Stimulated activated effector memory CD8-positive, alpha-beta T cell treated with anti-CD3 and anti-CD28 coated beads, Interleukin-12 subunit alpha, Interleukin-12 subunit beta, amount 100 ng/mL, for 72 hours (primary cell): ENCODE results near the gene PBX4.

Source experiments
- ATAC-seq: fragments of 150-1000 bp; cut with Tn5 transposase; 2 replicates; pipeline ENCODE4 v1.10.0; 2021
- DNase-seq, 2 donors: peaks; one replicate each; pipeline ENCODE4 v3.0.0; 2021 to 2022; ENCODE audit warnings: low spot score in 2 of 2
- H3K27ac Mint-ChIP-seq: one replicate; pipeline ENCODE4 v1.8.0; 2022; ENCODE audit warnings: mild to moderate bottlenecking, mixed read lengths
- H3K36me3 Mint-ChIP-seq: one replicate; pipeline ENCODE4 v1.8.0; 2022; ENCODE audit warnings: mild to moderate bottlenecking, mixed read lengths
- H3K4me1 Mint-ChIP-seq: one replicate; pipeline ENCODE4 v1.8.0; 2022; ENCODE audit warnings: mixed read lengths
- H3K4me3 Mint-ChIP-seq: one replicate; pipeline ENCODE4 v1.8.0; 2022; ENCODE audit warnings: mild to moderate bottlenecking, mixed read lengths
- H3K9me3 Mint-ChIP-seq: one replicate; pipeline ENCODE4 v1.8.0; 2022; ENCODE audit warnings: mixed read lengths

PBX4 gene

GRCh38 chr19:19636573-19637185 lies 18.2 kb upstream of the PBX4 start:
- H3K9me3 Mint-ChIP-seq: no peaks in the 10 kb centered on the region
- no peak overlapping the region for H3K4me3 Mint-ChIP-seq
- ATAC-seq (no peak), DNase-seq (no peak)
- H3K4me1 Mint-ChIP-seq: peaks cover 27% of the 10 kb centered on the region
- H3K36me3 Mint-ChIP-seq: peaks cover 97% of the 10 kb centered on the region
- H3K27ac Mint-ChIP-seq: no peak overlapping the region

DNA sequence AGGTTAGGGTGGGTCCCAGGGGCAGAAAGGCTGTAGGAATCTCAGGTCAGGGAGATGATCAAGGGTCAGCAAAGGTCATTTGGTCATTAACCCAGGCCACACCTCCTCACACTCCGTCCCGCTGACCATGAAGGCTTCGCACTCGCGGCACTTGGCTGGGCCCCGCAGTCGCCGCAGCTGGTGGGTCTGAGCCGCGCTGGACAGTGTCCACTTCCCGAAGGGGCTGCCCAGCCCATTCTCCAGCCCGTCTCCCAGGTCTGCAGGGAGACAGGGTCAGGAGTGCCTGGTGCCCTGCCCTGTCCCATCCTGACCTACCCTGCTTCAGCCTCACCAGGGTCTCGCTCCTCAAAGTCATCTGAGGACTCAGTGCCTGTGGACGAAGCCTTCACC lies 16.8 kb upstream of the PBX4 start:
- H3K4me3 Mint-ChIP-seq: no peak overlapping the region
- no peaks in the 10 kb centered on the region for H3K9me3 Mint-ChIP-seq
- peak overlapping the region; percentile 87 for H3K27ac Mint-ChIP-seq
- no peak for DNase-seq
- H3K36me3 Mint-ChIP-seq: peaks cover 97% of the 10 kb centered on the region
- peaks cover 25% of the 10 kb centered on the region for H3K4me1 Mint-ChIP-seq
- no peak for ATAC-seq

GRCh38 chr19:19634516-19635312 lies 16.2 kb upstream of the PBX4 start:
- Mint-ChIP-seq H3K36me3 (peaks cover 97% of the 10 kb centered on the region), H3K4me1 (peaks cover 19% of the 10 kb centered on the region), H3K4me3 (no peak overlapping the region), H3K27ac (peak overlapping the region; percentile 87), H3K9me3 (no peaks in the 10 kb centered on the region)
- ATAC-seq: no peak
- no peak for DNase-seq

DNA sequence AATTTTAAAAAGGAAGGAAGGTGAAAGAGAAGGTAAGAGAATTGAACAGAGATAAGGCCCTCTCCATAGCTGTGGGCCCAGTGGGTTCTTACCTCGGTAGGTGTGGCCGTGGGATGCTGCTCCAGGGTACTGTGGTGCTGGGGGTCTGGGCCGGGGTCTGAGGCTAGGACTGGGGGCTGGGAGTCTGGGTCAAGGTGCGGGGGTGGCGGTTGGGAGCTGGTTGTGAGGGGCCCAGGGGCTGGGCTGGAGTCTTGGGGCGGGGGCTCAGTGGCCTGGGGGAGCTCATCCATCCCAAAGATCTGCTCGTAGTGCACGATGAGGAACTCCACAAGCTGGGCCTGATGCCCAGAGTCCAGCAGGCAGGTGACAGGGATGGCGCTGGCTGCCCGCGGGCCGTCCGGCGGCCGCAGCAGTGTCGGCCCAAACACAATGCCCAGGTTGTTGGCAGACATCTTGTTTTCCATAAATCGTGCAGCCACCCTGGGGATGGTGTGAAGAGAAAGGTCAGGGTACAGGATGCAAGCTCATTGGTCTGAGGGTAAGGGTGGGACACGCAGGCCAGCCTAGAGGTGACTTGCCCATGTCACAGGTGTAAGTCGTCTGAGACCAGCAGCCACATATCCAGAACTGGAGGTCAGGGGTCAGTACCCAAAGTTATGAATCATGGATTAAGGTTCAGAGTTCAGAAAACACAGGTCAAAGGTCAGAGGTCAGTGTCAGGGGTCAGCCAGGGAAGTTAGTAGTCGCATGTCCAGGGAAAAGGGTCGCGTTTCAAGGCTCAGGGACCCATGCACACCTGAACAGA lies 15.4 kb upstream of the PBX4 start:
- Mint-ChIP-seq H3K27ac (peak overlapping the region; percentile 87), H3K36me3 (peaks cover 97% of the 10 kb centered on the region), H3K9me3 (no peaks in the 10 kb centered on the region), H3K4me3 (no peak overlapping the region), H3K4me1 (peaks cover 21% of the 10 kb centered on the region)
- ATAC-seq (no peak), DNase-seq (no peak)

GRCh38 chr19:19632661-19633060 lies 14.2 kb upstream of the PBX4 start:
- DNase-seq (no peak), ATAC-seq (no peak)
- Mint-ChIP-seq H3K4me1 (peaks cover 27% of the 10 kb centered on the region), H3K4me3 (no peak overlapping the region), H3K36me3 (peaks cover 99% of the 10 kb centered on the region), H3K27ac (peak overlapping the region; percentile 87), H3K9me3 (no peaks in the 10 kb centered on the region)

DNA sequence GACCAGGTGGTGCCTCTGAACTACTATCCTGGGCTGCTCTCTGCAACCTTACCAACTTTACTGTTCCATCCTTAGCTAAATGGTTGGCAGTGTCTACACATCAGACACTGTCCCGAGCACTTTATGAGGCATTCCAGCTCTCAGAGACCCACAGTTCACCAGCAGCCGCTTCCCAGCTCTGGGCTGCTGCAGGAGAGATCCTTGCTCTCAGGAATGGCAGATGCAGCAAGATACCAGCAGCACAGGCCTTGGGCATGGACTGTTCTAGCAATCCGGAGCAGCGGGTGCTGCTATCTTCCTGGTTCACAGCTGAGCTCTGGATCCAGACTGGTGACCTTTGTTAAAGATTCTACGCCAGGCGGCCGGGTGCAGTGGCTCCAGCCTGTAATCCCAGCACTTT lies 12.9 kb upstream of the PBX4 start:
- H3K36me3 Mint-ChIP-seq: peaks cover 99% of the 10 kb centered on the region
- ATAC-seq (no peak), DNase-seq (no peak)
- no peak overlapping the region for H3K4me3 Mint-ChIP-seq
- no peak overlapping the region for H3K27ac Mint-ChIP-seq
- peaks cover 40% of the 10 kb centered on the region for H3K4me1 Mint-ChIP-seq
- H3K9me3 Mint-ChIP-seq: no peaks in the 10 kb centered on the region

GRCh38 chr19:19630426-19630825 lies 11.9 kb upstream of the PBX4 start:
- Mint-ChIP-seq H3K27ac (no peak overlapping the region), H3K36me3 (peaks cover 99% of the 10 kb centered on the region), H3K4me1 (peaks cover 41% of the 10 kb centered on the region), H3K4me3 (no peak overlapping the region), H3K9me3 (no peaks in the 10 kb centered on the region)
- DNase-seq (no peak), ATAC-seq (no peak)

GRCh38 chr19:19630062-19630414 lies 11.6 kb upstream of the PBX4 start:
- no peak for ATAC-seq
- DNase-seq: no peak
- no peak overlapping the region for H3K27ac Mint-ChIP-seq
- peaks cover 40% of the 10 kb centered on the region for H3K4me1 Mint-ChIP-seq
- H3K4me3 Mint-ChIP-seq: no peak overlapping the region
- no peaks in the 10 kb centered on the region for H3K9me3 Mint-ChIP-seq
- H3K36me3 Mint-ChIP-seq: peaks cover 99% of the 10 kb centered on the region

GRCh38 chr19:19628501-19629134 lies 10.1 kb upstream of the PBX4 start:
- Mint-ChIP-seq H3K36me3 (peaks cover 99% of the 10 kb centered on the region), H3K4me1 (peaks cover 37% of the 10 kb centered on the region), H3K27ac (peak overlapping the region; percentile 92), H3K9me3 (no peaks in the 10 kb centered on the region), H3K4me3 (peak overlapping the region; percentile 89)
- peak in 1 of 2 donors; percentile 48 for DNase-seq
- ATAC-seq: peak; percentile 82

DNA sequence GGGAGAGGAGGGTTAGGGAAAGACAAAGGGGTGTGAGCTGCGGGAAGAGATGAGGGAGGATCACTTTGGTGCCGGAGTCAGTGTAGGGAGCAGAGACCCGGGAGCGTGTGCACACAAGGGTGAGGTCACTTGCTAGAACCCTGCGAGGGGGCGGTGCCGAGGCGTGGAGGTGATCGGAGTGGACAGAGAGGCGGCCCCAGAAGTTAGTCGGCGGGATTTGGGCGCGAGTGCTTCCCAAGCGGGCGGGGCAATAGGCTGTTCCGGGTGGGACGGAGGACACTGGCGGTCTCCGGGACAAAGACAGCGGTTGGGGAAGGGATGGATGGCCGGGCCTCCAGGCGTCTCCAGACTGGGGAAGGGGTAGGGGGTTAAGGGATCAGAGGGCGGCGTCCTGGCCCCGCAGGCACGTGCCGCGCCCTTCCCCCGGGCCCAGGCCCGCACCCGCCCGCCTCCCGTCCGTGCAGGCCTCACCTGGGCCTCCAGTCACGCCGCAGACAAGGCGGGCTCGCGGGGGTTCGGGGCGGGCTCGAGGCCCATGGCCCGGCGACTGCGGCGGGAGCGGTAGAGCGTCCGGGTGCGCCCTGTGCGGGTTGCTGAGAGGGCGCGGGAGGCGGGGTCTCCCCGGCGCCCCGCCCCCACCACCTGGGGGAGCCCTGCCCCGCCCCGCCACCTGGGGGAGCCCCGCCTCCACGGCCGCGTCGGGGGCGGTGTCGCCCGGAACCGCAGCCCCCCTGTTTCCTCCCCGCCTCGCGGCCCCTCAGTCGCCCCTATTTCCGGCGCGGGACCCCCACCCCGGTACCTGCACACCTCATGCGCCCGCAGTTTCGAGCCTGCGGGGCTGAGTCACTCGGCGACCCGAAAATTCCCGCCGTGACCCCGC lies 9.4 kb upstream of the PBX4 start, which contains the start of gene LPAR2:
TSS of gene LPAR2 (minus strand) at position 600 of the 880 bp plus-strand sequence. CDS start 945 bp downstream, outside the sequence.
- DNase-seq (peak; percentile 65 to 83), ATAC-seq (peak; percentile 75)
- H3K4me3 Mint-ChIP-seq: peak within 1 kb of the TSS; percentile 89
- peak within 1 kb of the TSS; percentile 92 for H3K27ac Mint-ChIP-seq
- H3K4me1 Mint-ChIP-seq: peaks cover 33% of the 10 kb centered on the region
- no peaks in the 10 kb centered on the region for H3K9me3 Mint-ChIP-seq
- peaks cover 99% of the 10 kb centered on the region for H3K36me3 Mint-ChIP-seq

GRCh38 chr19:19626516-19627472 lies 8.3 kb upstream of the PBX4 start:
- no peaks in the 10 kb centered on the region for H3K9me3 Mint-ChIP-seq
- H3K4me3 Mint-ChIP-seq: peak overlapping the region; percentile 89
- no peak for DNase-seq
- H3K27ac Mint-ChIP-seq: peak overlapping the region; percentile 92
- H3K4me1 Mint-ChIP-seq: peaks cover 33% of the 10 kb centered on the region
- ATAC-seq: no peak
- H3K36me3 Mint-ChIP-seq: peaks cover 99% of the 10 kb centered on the region

DNA sequence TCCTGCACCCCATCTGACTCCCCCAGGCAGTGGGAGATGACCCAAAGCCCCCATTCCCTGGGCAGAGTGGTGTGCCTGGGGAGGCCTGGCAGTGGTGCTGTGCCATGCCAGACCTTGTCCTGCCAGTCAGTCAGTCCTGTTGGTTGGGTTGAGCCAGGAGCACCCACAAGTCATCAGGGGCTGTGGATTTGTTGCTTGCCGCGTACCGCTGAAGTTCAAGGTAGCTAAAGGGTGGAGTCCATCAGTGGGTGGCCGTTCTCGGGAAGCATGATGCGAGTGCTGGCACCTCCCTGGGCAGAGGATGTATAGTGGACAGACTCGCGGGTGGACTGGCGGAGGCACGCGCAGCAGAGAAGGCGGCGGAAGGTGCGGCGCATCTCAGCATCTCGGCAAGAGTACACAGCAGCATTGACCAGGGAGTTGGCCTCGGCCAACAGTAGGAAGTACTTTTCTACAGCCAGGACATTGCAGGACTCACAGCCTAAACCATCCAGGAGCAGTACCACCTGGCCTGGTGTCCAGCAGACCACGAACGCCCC lies 5.6 kb upstream of the PBX4 start:
- ATAC-seq (no peak), DNase-seq (no peak)
- H3K4me3 Mint-ChIP-seq: no peak overlapping the region
- H3K36me3 Mint-ChIP-seq: peaks cover 89% of the 10 kb centered on the region
- peak overlapping the region; percentile 29 for H3K27ac Mint-ChIP-seq
- no peaks in the 10 kb centered on the region for H3K9me3 Mint-ChIP-seq
- peaks cover 48% of the 10 kb centered on the region for H3K4me1 Mint-ChIP-seq

DNA sequence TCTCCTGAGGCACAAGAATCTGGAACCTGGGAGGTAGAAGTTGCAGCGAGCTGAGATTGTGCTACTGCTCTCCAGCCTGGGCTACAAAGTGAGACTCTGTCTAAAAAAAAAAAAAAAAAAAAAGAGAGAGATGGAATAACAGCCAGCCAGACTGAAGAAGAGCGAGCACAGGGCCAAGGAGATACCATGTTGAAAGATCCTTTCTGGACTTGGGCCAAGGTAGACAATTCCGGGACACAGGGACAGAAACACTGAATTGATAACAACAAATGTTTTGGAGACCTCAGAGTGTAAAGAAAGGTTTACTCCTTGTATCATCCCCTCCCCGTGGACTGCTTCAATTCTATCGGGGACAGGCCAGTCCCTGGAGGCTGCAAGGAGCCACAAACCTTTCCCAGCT lies 4.9 kb upstream of the PBX4 start:
- peaks cover 89% of the 10 kb centered on the region for H3K36me3 Mint-ChIP-seq
- H3K4me3 Mint-ChIP-seq: no peak overlapping the region
- peaks cover 48% of the 10 kb centered on the region for H3K4me1 Mint-ChIP-seq
- H3K27ac Mint-ChIP-seq: peak overlapping the region; percentile 29
- no peak for DNase-seq
- H3K9me3 Mint-ChIP-seq: no peaks in the 10 kb centered on the region
- ATAC-seq: no peak
